PC-3 (cell line): Measurements from ENCODE around the gene APBA1. TPM values are rescaled to one million over a fixed set of nuclear protein-coding genes. Genes with fewer than 3 reads are reported as not detected.

Experiments
- ATAC-seq: fragments of 200-7000 bp; cut with Tn5 transposase; 2 replicates; pipeline ENCODE4 v1.9.1; 2020; ENCODE audit warnings: mild to moderate bottlenecking, moderate library complexity
- BruUV-seq: library from RNA; stranded (reverse); fragments of 400-500 nt; replicated peaks from 2 replicates; lab custom pipeline; 2021; lab: Mats Ljungman, UMichigan
- CTCF ChIA-PET: fragments of 300-600 bp; sonication (Branson Sonifier 250); formaldehyde crosslinking; loops from one replicate; lab custom pipeline; 2022; ENCODE audit warnings: antibody characterized with exemption; lab: Charles Lee
- POLR2A ChIA-PET: fragments of 300-600 bp; sonication (Branson Sonifier 250); formaldehyde crosslinking; loops from one replicate; lab custom pipeline; 2022; ENCODE audit warnings: antibody characterized with exemption; ENCODE audit not compliant: unreplicated experiment; lab: Charles Lee
- DNase-seq: peaks from one replicate; pipeline ENCODE4 v3.0.0-alpha.2; 2015
- H2AFZ ChIP-seq: fragments of 300-600 bp; sonication (generic); 2 replicates; pipeline ENCODE4 v1.6.0; 2016; ENCODE audit warnings: antibody characterized with exemption, low read length
- H3F3A ChIP-seq: fragments of 300-600 bp; sonication (generic); one replicate; pipeline ENCODE4 v1.6.0; 2017; ENCODE audit warnings: antibody characterized with exemption, low read length, control low read depth, mild to moderate bottlenecking; ENCODE audit not compliant: unreplicated experiment
- H3K27ac ChIP-seq: fragments of 300-600 bp; sonication (generic); 2 replicates; pipeline ENCODE4 v1.5.1; 2016; ENCODE audit warnings: mild to moderate bottlenecking, low read length
- H3K27me3 ChIP-seq: fragments of 300-600 bp; sonication (generic); 2 replicates; pipeline ENCODE4 v1.6.1; 2016; ENCODE audit warnings: low read length, mixed read lengths
- H3K36me3 ChIP-seq: fragments of 300-600 bp; sonication (generic); 2 replicates; pipeline ENCODE4 v1.6.1; 2016; ENCODE audit warnings: low read depth, mixed run types, low read length, mixed read lengths
- H3K4me1 ChIP-seq: fragments of 300-600 bp; sonication (generic); 2 replicates; pipeline ENCODE4 v1.5.1; 2016; ENCODE audit warnings: low read length; ENCODE audit not compliant: insufficient read depth
- H3K4me2 ChIP-seq: fragments of 300-600 bp; sonication (generic); 2 replicates; pipeline ENCODE4 v1.6.0; 2016; ENCODE audit warnings: low read length
- H3K4me3 ChIP-seq: fragments of 300-600 bp; sonication (generic); 2 replicates; pipeline ENCODE4 v1.5.1; 2016; ENCODE audit warnings: mild to moderate bottlenecking, low read length, mixed read lengths
- H3K79me2 ChIP-seq: fragments of 300-600 bp; sonication (generic); 2 replicates; pipeline ENCODE4 v1.6.1; 2017; ENCODE audit warnings: low read length, mixed read lengths
- H3K9ac ChIP-seq: fragments of 300-600 bp; sonication (generic); 2 replicates; pipeline ENCODE4 v1.6.0; 2016; ENCODE audit warnings: mild to moderate bottlenecking, low read length
- H3K9me2 ChIP-seq: fragments of 300-600 bp; sonication (generic); replicated peaks from 2 replicates; pipeline ENCODE4 v1.6.1; 2016; ENCODE audit warnings: mixed run types, low read length, mixed read lengths
- H3K9me3 ChIP-seq: fragments of 300-600 bp; sonication (generic); 2 replicates; pipeline ENCODE4 v1.6.1; 2016; ENCODE audit warnings: low read length, mixed read lengths
- H4K20me1 ChIP-seq: fragments of 300-600 bp; sonication (generic); 2 replicates; pipeline ENCODE4 v1.6.1; 2016; ENCODE audit warnings: low read length, mixed read lengths
- CTCF ChIP-seq: fragments of 300-600 bp; sonication (generic); conservative IDR thresholded peaks from 2 replicates; pipeline ENCODE4 v1.5.1; 2017; ENCODE audit warnings: antibody characterized with exemption, low read depth, mild to moderate bottlenecking, low read length
- EZH2 ChIP-seq: fragments of 300-600 bp; sonication (generic); IDR thresholded peaks from one replicate; pipeline ENCODE4 v1.6.1; 2017; ENCODE audit warnings: antibody characterized with exemption, mild to moderate bottlenecking, low read length; ENCODE audit not compliant: unreplicated experiment
- EZH2phosphoT487 ChIP-seq: fragments of 300-600 bp; sonication (generic); IDR thresholded peaks from 2 replicates; pipeline ENCODE4 v1.6.1; 2018; ENCODE audit warnings: mild to moderate bottlenecking, antibody characterized with exemption, low read length, borderline replicate concordance
- intact Hi-C: fragments of 100-400 bp; cut with micrococcal nuclease; formaldehyde crosslinking; loops from 2 replicates; pipeline ENCODE4 v1.9.0; 2023
- total RNA-seq: library from RNA; depleted of rRNA; stranded (reverse); fragments of >200 nt; gene quantifications from 2 replicates; pipeline ENCODE4 v1.2.3, GENCODE V29; 2014

Gene APBA1
- total RNA-seq, 1 experiment from 2014 or later: 0.07 TPM

GRCh38 chr9:69605406-69605805, 66.8 kb downstream of the APBA1 start:
- TF ChIP-seq EZH2phosphoT487 (no peak), EZH2 (no peak), CTCF (no peak)
- Histone ChIP-seq H3K4me2 (no peak overlapping the region), H4K20me1 (no peaks in the 10 kb centered on the region), H3F3A (no peaks in the 10 kb centered on the region), H3K4me1 (no peaks in the 10 kb centered on the region), H3K79me2 (no peaks in the 10 kb centered on the region), H3K9me2 (no peaks in the 10 kb centered on the region), H3K9me3 (no peaks in the 10 kb centered on the region), H3K36me3 (no peaks in the 10 kb centered on the region), H3K27ac (no peak overlapping the region), H3K9ac (no peak overlapping the region), H3K27me3 (no peaks in the 10 kb centered on the region), H2AFZ (no peak overlapping the region), H3K4me3 (no peak overlapping the region)
- ChIA-PET CTCF (no interaction called here), POLR2A (no interaction called here)
- no TSS peak for BruUV-seq
- no peak for ATAC-seq
- DNase-seq: no peak
- intact Hi-C loops: no loop called here

GRCh38 chr9:69604568-69605219, 67.5 kb downstream of the APBA1 start:
- intact Hi-C loops: no loop called here
- CTCF ChIA-PET: interaction anchor here (0.6 kb wide), 1 partner anchor 505 kb away, joined by 3 read pairs; no protein-coding TSS in a partner anchor

More at GRCh38 chr9:69604568-69605219, 67.5 kb downstream of the APBA1 start:
- no peaks in the 10 kb centered on the region for H3K36me3 ChIP-seq
- no peak overlapping the region for H3K9ac ChIP-seq
- no peaks in the 10 kb centered on the region for H3K79me2 ChIP-seq
- H3K4me2 ChIP-seq: no peak overlapping the region
- H3F3A ChIP-seq: no peaks in the 10 kb centered on the region
- no peak overlapping the region for H2AFZ ChIP-seq
- H3K4me3 ChIP-seq: no peak overlapping the region
- ATAC-seq: no peak
- H3K27ac ChIP-seq: no peak overlapping the region
- H3K9me2 ChIP-seq: no peaks in the 10 kb centered on the region
- BruUV-seq: no TSS peak
- H4K20me1 ChIP-seq: no peaks in the 10 kb centered on the region
- no peaks in the 10 kb centered on the region for H3K4me1 ChIP-seq
- no peaks in the 10 kb centered on the region for H3K9me3 ChIP-seq
- H3K27me3 ChIP-seq: 0 out of 2 replicates have a peak, but pooled peaks cover 5% of the 10 kb centered on the region
- TF ChIP-seq EZH2phosphoT487: no peak
- no peak for TF ChIP-seq EZH2
- TF ChIP-seq CTCF: no peak
- no peak for DNase-seq
- POLR2A ChIA-PET: no interaction called here
